Sigmoid colon (tissue), 7 donors: Measurements from ENCODE around the gene TBX1. TPM values are rescaled to one million over a fixed set of nuclear protein-coding genes. Genes with fewer than 3 reads are reported as not detected.

Experiments
- DNase-seq: peaks from one replicate; pipeline ENCODE4 v3.0.0-alpha.2; 2019
- H3K27ac ChIP-seq, 4 donors: fragments of 200-600 bp; sonication (generic); one replicate each; pipeline ENCODE4 v1.5.1; 2016 to 2019; ENCODE audit warnings: mild to moderate bottlenecking in 1 of 4
- H3K27me3 ChIP-seq, 3 donors: fragments of 200-600 bp; sonication (generic); one replicate each; pipeline ENCODE4 v1.5.1; 2019; ENCODE audit warnings: mild to moderate bottlenecking in 1 of 3
- H3K36me3 ChIP-seq, 4 donors: fragments of 200-600 bp; sonication (generic); one replicate each; pipeline ENCODE4 v1.5.1; 2016 to 2019
- H3K4me1 ChIP-seq, 4 donors: fragments of 200-600 bp; sonication (generic); one replicate each; pipeline ENCODE4 v1.5.1; 2017 to 2019
- H3K4me3 ChIP-seq, 4 donors: fragments of 200-600 bp; sonication (generic); one replicate each; pipeline ENCODE4 v1.5.1; 2017 to 2019; ENCODE audit warnings: mild to moderate bottlenecking in 2 of 4, moderate library complexity in 1 of 4
- H3K9me3 ChIP-seq, 4 donors: fragments of 200-600 bp in 3 of 4; sonication (generic) in 3 of 4; one replicate each; pipeline versions ENCODE4 v1.5.1 to v1.6.1; 2013 to 2019
- CTCF ChIP-seq, 4 experiments: fragments of 450-650 bp in 3 of 4; fragments of 200-600 bp in 1 of 4; IDR thresholded peaks; one replicate each; pipeline ENCODE4 v1.5.1; 2016 to 2019; ENCODE audit warnings: antibody characterized with exemption in 4 of 4, mild to moderate bottlenecking in 3 of 4, moderate library complexity in 2 of 4
- EP300 ChIP-seq, 4 donors: sonication (generic); formaldehyde crosslinking; IDR thresholded peaks; one replicate each; pipeline ENCODE4 v1.6.1; 2017; ENCODE audit warnings: antibody characterized with exemption in 4 of 4
- POLR2A ChIP-seq, 2 donors: fragments of 450-650 bp; IDR thresholded peaks; one replicate each; pipeline ENCODE4 v1.6.1; 2016; ENCODE audit warnings: antibody characterized with exemption in 2 of 2, mild to moderate bottlenecking in 2 of 2, moderate library complexity in 2 of 2
- POLR2AphosphoS5 ChIP-seq, 4 donors: sonication (generic); formaldehyde crosslinking; IDR thresholded peaks; one replicate each; pipeline ENCODE4 v1.6.1; 2017; ENCODE audit warnings: antibody characterized with exemption in 4 of 4
- WGBS, 2 donors: extraction: QIAGEN DNeasy Blood & Tissue Kit; methylation state at CpG; one replicate each; pipeline ENCODE4 v1.1.7; 2013; 5-methylcytosine and 5-hydroxymethylcytosine counted together
- intact Hi-C: fragments of 100-400 bp; cut with DNase I; formaldehyde crosslinking; loops from one replicate; pipeline ENCODE4 v1.15.1; 2023
- polyA plus RNA-seq, 3 donors: library from polyadenylated mRNA; stranded (reverse); fragments of 200-250 nt; gene quantifications; one replicate each; pipeline ENCODE4 v1.2.3, GENCODE V29; 2013
- total RNA-seq, 4 donors: library from RNA; depleted of rRNA; stranded (reverse); fragments of >200 nt; gene quantifications; one replicate each; pipeline ENCODE4 v1.1.0, GENCODE V29; 2016
- donor health status: healthy with polysubstance abuse.
- donor health status: Bipolar disorder and iron deficiency.
- donor health status: healthy.

TBX1 gene
- total and polyA plus RNA-seq, 7 donors, result 1.7 to 4.3 (median 2.8) TPM; not detected in 1

GRCh38 chr22:19808873-19809478 lies 48.4 kb downstream of the TBX1 start:
- TF ChIP-seq POLR2AphosphoS5 (IDR thresholded peaks at IDR 0.05) (no peak), CTCF (IDR thresholded peaks at IDR 0.05) (no peak), POLR2A (IDR thresholded peaks at IDR 0.05) (no peak), EP300 (IDR thresholded peaks at IDR 0.05) (no peak)
- no peaks in the 10 kb centered on the region for H3K9me3 ChIP-seq
- DNase-seq, result no peak

GRCh38 chr22:19809741-19810140 lies 49.2 kb downstream of the TBX1 start:
- Histone ChIP-seq H3K9me3 (no peaks in the 10 kb centered on the region), H3K36me3 (peaks cover 0 to 6% (median 3%) of the 10 kb centered on the region in 4 donors), H3K27ac (no peak overlapping the region), H3K27me3 (no peaks in the 10 kb centered on the region), H3K4me1 (no peaks in the 10 kb centered on the region), H3K4me3 (no peak overlapping the region)
- DNase-seq, result no peak
- 94% methylated on average over 3 of the region's 3 CpGs for WGBS, 2 donors
- TF ChIP-seq CTCF (IDR thresholded peaks at IDR 0.05), result no peak
- no peak for TF ChIP-seq POLR2AphosphoS5 (IDR thresholded peaks at IDR 0.05)
- no peak for TF ChIP-seq EP300 (IDR thresholded peaks at IDR 0.05)
- no peak for TF ChIP-seq POLR2A (IDR thresholded peaks at IDR 0.05)
- intact Hi-C loops, result no loop called here

More at GRCh38 chr22:19808873-19809478, 48.4 kb downstream of the TBX1 start:
- no peaks in the 10 kb centered on the region for H3K27me3 ChIP-seq
- WGBS, 2 donors, result 86 to 90% methylated on average over 11 of the region's 11 CpGs
- H3K4me3 ChIP-seq, result no peak overlapping the region
- H3K4me1 ChIP-seq, result no peaks in the 10 kb centered on the region
- H3K27ac ChIP-seq, result no peak overlapping the region
- intact Hi-C loops, result no loop called here
- H3K36me3 ChIP-seq, result peaks cover 0 to 6% (median 3%) of the 10 kb centered on the region in 4 donors

GRCh38 chr22:19810381-19811201 lies 50.0 kb downstream of the TBX1 start:
- H3K27ac ChIP-seq, result no peak overlapping the region
- 89 to 95% methylated on average over 23 of the region's 23 CpGs for WGBS, 2 donors
- no peaks in the 10 kb centered on the region for H3K4me1 ChIP-seq
- H3K36me3 ChIP-seq, result peaks cover 0 to 6% (median 3%) of the 10 kb centered on the region in 4 donors
- no peak overlapping the region for H3K4me3 ChIP-seq
- intact Hi-C loops, result no loop called here
- no peak for TF ChIP-seq POLR2AphosphoS5 (IDR thresholded peaks at IDR 0.05)
- TF ChIP-seq EP300 (IDR thresholded peaks at IDR 0.05), result no peak
- no peak for TF ChIP-seq CTCF (IDR thresholded peaks at IDR 0.05)
- no peak for TF ChIP-seq POLR2A (IDR thresholded peaks at IDR 0.05)
- peak; percentile 56 for DNase-seq
- H3K27me3 ChIP-seq, result no peaks in the 10 kb centered on the region
- H3K9me3 ChIP-seq, result no peaks in the 10 kb centered on the region

GRCh38 chr22:19811211-19811621 lies 50.6 kb downstream of the TBX1 start:
- no peak overlapping the region for H3K4me3 ChIP-seq
- WGBS, 2 donors, result 94% methylated on average over 12 of the region's 12 CpGs
- no peaks in the 10 kb centered on the region for H3K4me1 ChIP-seq
- H3K36me3 ChIP-seq, result peaks cover 0 to 4% (median 3%) of the 10 kb centered on the region in 4 donors
- no peaks in the 10 kb centered on the region for H3K9me3 ChIP-seq
- no peak for TF ChIP-seq POLR2A (IDR thresholded peaks at IDR 0.05)
- no peak for TF ChIP-seq EP300 (IDR thresholded peaks at IDR 0.05)
- TF ChIP-seq CTCF (IDR thresholded peaks at IDR 0.05), result no peak
- no peak for TF ChIP-seq POLR2AphosphoS5 (IDR thresholded peaks at IDR 0.05)
- no peaks in the 10 kb centered on the region for H3K27me3 ChIP-seq
- DNase-seq, result peak; percentile 53
- intact Hi-C loops, result no loop called here
- H3K27ac ChIP-seq, result no peak overlapping the region
